ENCODE data around the gene VILL.
"Not testable (repeated sequence)": the region's sequence is repeated elsewhere in the genome, so short reads cannot be mapped to it uniquely, and the experiment has no call there.

VILL gene

GRCh38 chr3:37961622-37962431 lies 28.8 kb upstream of the VILL start:
- no peak overlapping the region for H3K4me3 ChIP-seq (ENCODE audit: low read depth, low read length)
- no peak for DNase-seq (ENCODE audit: low read depth)

- no peak overlapping the region for H3K4me3 ChIP-seq (ENCODE audit: low read depth, low read length)
Observed at GRCh38 chr3:37963016-37963415, 27.6 kb upstream of the VILL start.

GRCh38 chr3:37963635-37964034 lies 27.0 kb upstream of the VILL start:
- DNase-seq (ENCODE audit: low read depth): no peak
- no peak overlapping the region for H3K4me3 ChIP-seq (ENCODE audit: low read depth, low read length)

More at GRCh38 chr3:37963016-37963415, 27.6 kb upstream of the VILL start:
- no peak for DNase-seq (ENCODE audit: low read depth)

- no peak for DNase-seq (ENCODE audit: low read depth)
- no peak overlapping the region for H3K4me3 ChIP-seq (ENCODE audit: low read depth, low read length)
Observed at GRCh38 chr3:37964146-37964545, 26.4 kb upstream of the VILL start.

- DNase-seq (ENCODE audit: low read depth): no peak
- H3K4me3 ChIP-seq (ENCODE audit: low read depth, low read length): no peak overlapping the region
Observed at GRCh38 chr3:37964716-37965115, 25.9 kb upstream of the VILL start.

- DNase-seq (ENCODE audit: low read depth): no peak
- H3K4me3 ChIP-seq (ENCODE audit: low read depth, low read length): no peak overlapping the region
Observed at GRCh38 chr3:37967260-37967881, 23.2 kb upstream of the VILL start.

- no peak for DNase-seq (ENCODE audit: low read depth)
- no peak overlapping the region for H3K4me3 ChIP-seq (ENCODE audit: low read depth, low read length)
Observed at GRCh38 chr3:37968199-37968598, 22.4 kb upstream of the VILL start.

GRCh38 chr3:37968813-37969595 lies 21.6 kb upstream of the VILL start:
- DNase-seq (ENCODE audit: low read depth): no peak
- no peak overlapping the region for H3K4me3 ChIP-seq (ENCODE audit: low read depth, low read length)

GRCh38 chr3:37969596-37970100 lies 20.9 kb upstream of the VILL start:
- no peak overlapping the region for H3K4me3 ChIP-seq (ENCODE audit: low read depth, low read length)
- peak; percentile 24 for DNase-seq (ENCODE audit: low read depth)

- DNase-seq (ENCODE audit: low read depth): no peak
- no peak overlapping the region for H3K4me3 ChIP-seq (ENCODE audit: low read depth, low read length)
Observed at GRCh38 chr3:37970802-37971201, 19.8 kb upstream of the VILL start.

GRCh38 chr3:37971467-37971866 lies 19.1 kb upstream of the VILL start:
- DNase-seq (ENCODE audit: low read depth): no peak
- H3K4me3 ChIP-seq (ENCODE audit: low read depth, low read length): no peak overlapping the region

- H3K4me3 ChIP-seq (ENCODE audit: low read depth, low read length); DNase-seq (ENCODE audit: low read depth): not testable (repeated sequence)
Observed at GRCh38 chr3:37972056-37972455, 18.5 kb upstream of the VILL start.

- H3K4me3 ChIP-seq (ENCODE audit: low read depth, low read length): no peak overlapping the region
- DNase-seq (ENCODE audit: low read depth): no peak
Observed at GRCh38 chr3:37973246-37974054, 17.1 kb upstream of the VILL start.

GRCh38 chr3:37974121-37975083 lies 16.2 kb upstream of the VILL start:
- no peak overlapping the region for H3K4me3 ChIP-seq (ENCODE audit: low read depth, low read length)
- no peak for DNase-seq (ENCODE audit: low read depth)

- no peak for DNase-seq (ENCODE audit: low read depth)
- H3K4me3 ChIP-seq (ENCODE audit: low read depth, low read length): no peak overlapping the region
Observed at GRCh38 chr3:37979541-37980461, 10.8 kb upstream of the VILL start.

- H3K4me3 ChIP-seq (ENCODE audit: low read depth, low read length): no peak overlapping the region
- no peak for DNase-seq (ENCODE audit: low read depth)
Observed at GRCh38 chr3:37980462-37981347, 9.9 kb upstream of the VILL start.
